GM18520 (cell line): ENCODE measurements around the gene PRPF6.

Source experiments
- ATAC-seq: cut with Tn5 transposase; IDR thresholded peaks from one replicate; pipeline ENCODE4 v1.9.1; 2021; ENCODE audit not compliant: unreplicated experiment

The PRPF6 gene

GRCh38 chr20:63945031-63945658, 35.8 kb upstream of the PRPF6 start:
- ATAC-seq, result no peak

GRCh38 chr20:63945921-63946920, 34.7 kb upstream of the PRPF6 start:
- no peak for ATAC-seq

- ATAC-seq, result no peak
Observed at GRCh38 chr20:63946986-63947637, 33.8 kb upstream of the PRPF6 start.

- ATAC-seq, result no peak
Observed at GRCh38 chr20:63947638-63948456, 33.1 kb upstream of the PRPF6 start.

- ATAC-seq, result no peak
Observed at GRCh38 chr20:63950701-63951397, 30.1 kb upstream of the PRPF6 start.

GRCh38 chr20:63951398-63952209, 29.3 kb upstream of the PRPF6 start:
- ATAC-seq, result no peak

GRCh38 chr20:63952210-63952535, 28.8 kb upstream of the PRPF6 start:
- ATAC-seq, result no peak

GRCh38 chr20:63952769-63953168, 28.2 kb upstream of the PRPF6 start:
- no peak for ATAC-seq

GRCh38 chr20:63953764-63954429, 27.0 kb upstream of the PRPF6 start:
- ATAC-seq, result no peak

- no peak for ATAC-seq
Observed at GRCh38 chr20:63955281-63955826, 25.6 kb upstream of the PRPF6 start.

GRCh38 chr20:63955827-63956663, 24.9 kb upstream of the PRPF6 start, which contains the start of gene UCKL1:
Gene UCKL1, minus strand, starts transcription at chr20:63956416. Its CDS starts 44 bp downstream, at chr20:63956372.
- peak; percentile 74 for ATAC-seq

- ATAC-seq, result peak; percentile 4
Observed at GRCh38 chr20:63956664-63957003, 24.3 kb upstream of the PRPF6 start.

- ATAC-seq, result no peak
Observed at GRCh38 chr20:63957004-63957689, 23.8 kb upstream of the PRPF6 start.

- ATAC-seq, result no peak
Observed at GRCh38 chr20:63957690-63958441, 23.1 kb upstream of the PRPF6 start.

- ATAC-seq, result no peak
Observed at GRCh38 chr20:63958471-63958870, 22.5 kb upstream of the PRPF6 start.

- ATAC-seq, result no peak
Observed at GRCh38 chr20:63958964-63959698, 21.8 kb upstream of the PRPF6 start.
